Smooth muscle cell of the pulmonary artery (primary cell): ENCODE data around the gene DMRTC1. TPM values are rescaled to one million over a fixed set of nuclear protein-coding genes. Genes with fewer than 3 reads are reported as not detected.

ENCODE experiments used
- total RNA-seq: library from RNA; depleted of rRNA; stranded (reverse); fragments of >200 nt; gene quantifications from 2 replicates; pipeline ENCODE4 v1.2.3, GENCODE V29; 2014

Gene DMRTC1, protein sequence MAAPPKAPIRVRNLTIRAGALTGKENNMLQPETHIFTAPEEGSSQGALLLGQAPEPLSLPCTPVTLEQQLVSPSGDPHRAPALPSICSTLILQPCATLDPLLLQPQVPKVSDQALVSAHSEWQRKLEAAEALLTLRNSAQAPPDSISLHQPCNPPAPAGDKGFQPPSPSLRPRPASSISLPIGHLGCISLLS
- total RNA-seq: not detected in 2 replicates

GRCh38 chrX:72943819-72944169 is at the start of gene DMRTC1:
DMRTC1 (minus strand) TSS chrX:72943837; CDS start chrX:72875694, 68,143 bp downstream.

GRCh38 chrX:72937906-72938305 is 5.7 kb downstream of the DMRTC1 start, which contains the start of gene FAM236A:
FAM236A (plus strand) TSS chrX:72938206; CDS start chrX:72938263, 57 bp downstream.

GRCh38 chrX:72912315-72912714 is 31.3 kb downstream of the DMRTC1 start, which contains the start of gene FAM236C:
FAM236C (plus strand) TSS chrX:72912615; CDS start chrX:72912715, 100 bp downstream.

Other genes with a start within 250 kb of the DMRTC1 start
- 9.3 and 17.1 TPM in 2 replicates for gene PHKA1, start 229.5 kb downstream of the DMRTC1 start, total RNA-seq
- gene DMRTC1B, start 166.9 kb downstream of the DMRTC1 start, total RNA-seq: not detected in 2 replicates
- not detected in 2 replicates for gene FAM236B, start 161.2 kb downstream of the DMRTC1 start, total RNA-seq
- gene FAM236D, start 135.6 kb downstream of the DMRTC1 start, total RNA-seq: not detected in 2 replicates
- gene FAM236C, start 31.2 kb downstream of the DMRTC1 start, total RNA-seq: not detected in 2 replicates
- gene FAM236A, start 5.6 kb downstream of the DMRTC1 start, total RNA-seq: not detected in 2 replicates
- gene PABPC1L2B, start 59.1 kb upstream of the DMRTC1 start, total RNA-seq: not detected in 2 replicates
- not detected in 2 replicates for gene PABPC1L2A, start 135.7 kb upstream of the DMRTC1 start, total RNA-seq